Measurements from ENCODE around the gene RPS6KA2. TPM values are rescaled to one million over a fixed set of nuclear protein-coding genes. Genes with fewer than 3 reads are reported as not detected.

RPS6KA2 gene
- total RNA-seq, 4 donors from 2014 or later = 64.9 to 101 (median 81.6) TPM

GRCh38 chr6:166361077-166361429 lies 266.0 kb downstream of the RPS6KA2 start:
- no peaks in the 10 kb centered on the region for H3K4me1 ChIP-seq
- intact Hi-C loops (cut with DNase I) = no loop called here
- DNase-seq = no peak
- H3K27ac ChIP-seq = no peak overlapping the region
- TF ChIP-seq POLR2A (IDR thresholded peaks at IDR 0.05) (no peak), CTCF (IDR thresholded peaks at IDR 0.05) (no peak)
- no peaks in the 10 kb centered on the region for H3K27me3 ChIP-seq
- no peak overlapping the region for H3K4me3 ChIP-seq (replicated peaks in 1 of 3)
- H3K36me3 ChIP-seq = peaks cover 10 to 19% of the 10 kb centered on the region in 2 donors
- H3K9me3 ChIP-seq = no peaks in the 10 kb centered on the region
- WGBS, 2 donors = 86 to 88% methylated on average over 3 of the region's 3 CpGs

- intact Hi-C loops (cut with DNase I) = no loop called here
- no peak for TF ChIP-seq POLR2A (IDR thresholded peaks at IDR 0.05)
- no peak for TF ChIP-seq CTCF (IDR thresholded peaks at IDR 0.05)
- 80 to 82% methylated on average over 8 of the region's 8 CpGs for WGBS, 2 donors
- Histone ChIP-seq H3K4me1 (no peaks in the 10 kb centered on the region), H3K27me3 (no peaks in the 10 kb centered on the region), H3K36me3 (peaks cover 10 to 19% of the 10 kb centered on the region in 2 donors), H3K27ac (no peak overlapping the region), H3K4me3 (replicated peaks in 1 of 3) (no peak overlapping the region), H3K9me3 (no peaks in the 10 kb centered on the region)
- DNase-seq = no peak
Observed at GRCh38 chr6:166360243-166361076, 266.6 kb downstream of the RPS6KA2 start.

MicroRNAs within 50 kb of the gene (microRNA counts, 767-probe panel; counts per million panel counts)
- microRNA hsa-miR-1913 = 0 counts per million in 2 donors

Small RNA genes within 50 kb of the gene (microRNA-seq; reads per million reads assigned to microRNA genes)
- gene MIR1913 = not detected

Small RNA genes within 50 kb of the gene (small RNA-seq; reads per million reads assigned to genes)
- not detected for gene MIR1913

Other genes starting within 250 kb of the RPS6KA2 start
- 100 to 1,000 TPM in 2 of 4 donors, 10 to 100 TPM in 2; 69.1 to 128 (median 103) TPM for gene MPC1, start 244.3 kb downstream of the RPS6KA2 start, total RNA-seq
- 10 to 100 TPM in 1 of 4 donors, 1 to 10 TPM in 3; 3.7 to 13.4 (median 9.0) TPM for gene RAMACL, start 40.6 kb downstream of the RPS6KA2 start, total RNA-seq